Vagina (tissue), 2 donors: ENCODE data around the gene C16orf89.

Source experiments
- CTCF ChIP-seq, 3 experiments: fragments of 450-650 bp in 2 of 3; fragments of 200-600 bp in 1 of 3; sonication (generic) in 1 of 3; IDR thresholded peaks; one replicate each; pipeline ENCODE4 v1.5.1; 2017 to 2019; ENCODE audit warnings: antibody characterized with exemption in 3 of 3, mild to moderate bottlenecking in 2 of 3, moderate library complexity in 2 of 3
- POLR2AphosphoS5 ChIP-seq, 2 donors: sonication (generic); formaldehyde crosslinking; IDR thresholded peaks; one replicate each; pipeline ENCODE4 v1.9.0; 2017; ENCODE audit warnings: antibody characterized with exemption in 2 of 2, mild to moderate bottlenecking in 2 of 2, low read depth in 1 of 2; ENCODE audit not compliant: insufficient read depth in 1 of 2

GRCh38 chr16:5031601-5032000, 34.2 kb downstream of the C16orf89 start:
- TF ChIP-seq CTCF (IDR thresholded peaks at IDR 0.05) = no peak
- no peak for TF ChIP-seq POLR2AphosphoS5 (IDR thresholded peaks at IDR 0.05; ENCODE audit: insufficient read depth in 1 of 2, low read depth in 1 of 2)
